PFSK-1 (cell line): Measurements from ENCODE around the gene SGSH.

Source experiments
- FOXP2 ChIP-seq: optimal IDR thresholded peaks from 2 replicates; pipeline ENCODE3; 2011; ENCODE audit warnings: borderline replicate concordance, control low read depth, inconsistent platforms; ENCODE audit not compliant: insufficient read depth; ENCODE audit errors: extremely low read length, extremely low read depth
- POLR2AphosphoS5 ChIP-seq: IDR thresholded peaks from 2 replicates; pipeline ENCODE4 v1.6.1; 2012; ENCODE audit warnings: low read depth, mild to moderate bottlenecking, control low read depth, low read length, moderate library complexity
- SIN3A ChIP-seq: IDR thresholded peaks from 2 replicates; pipeline ENCODE4 v1.6.1; 2012; ENCODE audit warnings: mild to moderate bottlenecking, low read length, moderate library complexity, borderline replicate concordance; ENCODE audit not compliant: insufficient read depth
- TAF1 ChIP-seq: IDR thresholded peaks from 2 replicates; pipeline ENCODE4 v1.6.1; 2012; ENCODE audit warnings: low read length, control low read depth, borderline replicate concordance; ENCODE audit not compliant: insufficient read depth
- TF ChIP-seq, protein P1 (sequence below), 2 experiments: IDR thresholded peaks; 2 replicates each; pipeline versions ENCODE4 v1.6.1 to v1.8.0; 2011 to 2012; ENCODE audit warnings: low read depth in 2 of 2, low read length in 2 of 2, control low read depth in 1 of 2, inconsistent platforms in 1 of 2, mild to moderate bottlenecking in 1 of 2, moderate library complexity in 1 of 2; ENCODE audit not compliant: insufficient read depth in 1 of 2

GRCh38 chr17:80222376-80223141, 2.4 kb upstream of the SGSH start:
- TF ChIP-seq POLR2AphosphoS5 (no peak), SIN3A (no peak), TAF1 (no peak), FOXP2 (no peak)
- TF ChIP-seq, protein P1, sequence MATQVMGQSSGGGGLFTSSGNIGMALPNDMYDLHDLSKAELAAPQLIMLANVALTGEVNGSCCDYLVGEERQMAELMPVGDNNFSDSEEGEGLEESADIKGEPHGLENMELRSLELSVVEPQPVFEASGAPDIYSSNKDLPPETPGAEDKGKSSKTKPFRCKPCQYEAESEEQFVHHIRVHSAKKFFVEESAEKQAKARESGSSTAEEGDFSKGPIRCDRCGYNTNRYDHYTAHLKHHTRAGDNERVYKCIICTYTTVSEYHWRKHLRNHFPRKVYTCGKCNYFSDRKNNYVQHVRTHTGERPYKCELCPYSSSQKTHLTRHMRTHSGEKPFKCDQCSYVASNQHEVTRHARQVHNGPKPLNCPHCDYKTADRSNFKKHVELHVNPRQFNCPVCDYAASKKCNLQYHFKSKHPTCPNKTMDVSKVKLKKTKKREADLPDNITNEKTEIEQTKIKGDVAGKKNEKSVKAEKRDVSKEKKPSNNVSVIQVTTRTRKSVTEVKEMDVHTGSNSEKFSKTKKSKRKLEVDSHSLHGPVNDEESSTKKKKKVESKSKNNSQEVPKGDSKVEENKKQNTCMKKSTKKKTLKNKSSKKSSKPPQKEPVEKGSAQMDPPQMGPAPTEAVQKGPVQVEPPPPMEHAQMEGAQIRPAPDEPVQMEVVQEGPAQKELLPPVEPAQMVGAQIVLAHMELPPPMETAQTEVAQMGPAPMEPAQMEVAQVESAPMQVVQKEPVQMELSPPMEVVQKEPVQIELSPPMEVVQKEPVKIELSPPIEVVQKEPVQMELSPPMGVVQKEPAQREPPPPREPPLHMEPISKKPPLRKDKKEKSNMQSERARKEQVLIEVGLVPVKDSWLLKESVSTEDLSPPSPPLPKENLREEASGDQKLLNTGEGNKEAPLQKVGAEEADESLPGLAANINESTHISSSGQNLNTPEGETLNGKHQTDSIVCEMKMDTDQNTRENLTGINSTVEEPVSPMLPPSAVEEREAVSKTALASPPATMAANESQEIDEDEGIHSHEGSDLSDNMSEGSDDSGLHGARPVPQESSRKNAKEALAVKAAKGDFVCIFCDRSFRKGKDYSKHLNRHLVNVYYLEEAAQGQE (IDR thresholded peaks at IDR 0.05; ENCODE audit: insufficient read depth in 1 of 2, low read depth in 2 of 2, low read length in 2 of 2): no peak
